KOPT-K1 (cell line): ENCODE measurements around the gene STRIP2.
"Not testable (repeated sequence)": the region's sequence is repeated elsewhere in the genome, so short reads cannot be mapped to it uniquely, and the experiment has no call there.

Source experiments
- H3K27ac ChIP-seq: fragments of 200-600 bp; sonication (generic); 2 replicates; pipeline ENCODE4 v1.5.1; 2016; ENCODE audit warnings: antibody characterized with exemption, mild to moderate bottlenecking, low read depth, low read length; ENCODE audit not compliant: poor library complexity, severe bottlenecking
- H3K36me3 ChIP-seq: fragments of 200-600 bp; sonication (generic); 2 replicates; pipeline ENCODE4 v1.5.1; 2017; ENCODE audit warnings: antibody characterized with exemption, mild to moderate bottlenecking, low read length, moderate library complexity; ENCODE audit not compliant: insufficient read depth
- H3K9me3 ChIP-seq: fragments of 200-600 bp; sonication (generic); 2 replicates; pipeline ENCODE4 v1.5.1; 2017; ENCODE audit warnings: antibody characterized with exemption, low read length, mild to moderate bottlenecking; ENCODE audit not compliant: insufficient read depth, poor library complexity, severe bottlenecking

Gene STRIP2

DNA sequence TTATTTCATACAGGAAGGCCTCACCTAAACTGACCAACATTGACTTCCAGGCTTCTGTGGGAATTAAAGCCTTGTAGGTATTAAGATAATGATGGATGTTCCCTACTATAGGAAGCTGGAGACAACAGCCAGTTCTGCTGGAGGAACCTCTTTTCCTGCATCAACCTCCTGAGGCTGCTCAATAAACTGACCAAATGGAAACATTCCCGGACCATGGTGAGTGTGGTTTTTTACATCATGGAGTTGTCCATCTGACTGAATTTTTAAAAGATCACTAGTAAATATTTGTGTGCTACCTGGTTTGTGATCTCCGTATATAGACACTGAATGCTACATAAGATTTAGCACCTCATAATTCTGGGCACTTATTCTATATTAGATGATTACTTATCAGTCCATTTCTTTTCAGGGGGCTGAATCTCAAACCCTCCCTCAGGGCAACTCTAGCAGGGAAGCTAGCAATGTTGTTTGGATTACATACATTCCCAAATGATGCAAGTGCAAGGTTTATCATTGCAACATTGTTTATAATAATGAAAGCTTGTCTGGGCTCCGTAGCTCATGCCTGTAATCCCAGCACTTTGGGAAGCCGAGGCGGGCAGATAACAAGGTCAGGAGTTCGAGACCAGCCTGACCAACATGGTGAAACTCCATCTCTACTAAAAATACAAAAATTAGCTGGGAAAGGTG is 46.6 kb downstream of the STRIP2 start:
- Histone ChIP-seq H3K27ac (no peak overlapping the region), H3K36me3 (no peaks in the 10 kb centered on the region)

DNA sequence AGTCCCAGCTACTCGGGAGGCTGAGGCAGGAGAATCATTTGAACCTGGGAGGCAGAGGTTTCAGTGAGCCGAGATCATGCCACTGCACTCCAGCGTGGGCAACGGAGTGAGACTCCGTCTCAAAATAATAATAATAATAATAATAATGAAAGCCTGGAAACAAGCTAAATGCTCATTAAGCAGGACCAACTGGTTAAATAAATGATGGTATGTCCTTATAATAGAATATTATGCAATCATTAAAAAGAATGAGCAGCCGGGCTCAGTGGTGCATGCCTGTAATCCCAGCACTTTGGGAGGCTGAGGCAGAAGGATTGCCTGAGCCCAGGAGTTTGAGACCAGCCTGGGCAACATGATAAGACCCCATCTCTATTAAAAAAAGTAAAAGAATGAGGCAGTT is 47.1 kb downstream of the STRIP2 start:
- not testable (repeated sequence) for H3K9me3 ChIP-seq, H3K36me3 ChIP-seq, H3K27ac ChIP-seq

More for the DNA sequence above, 46.6 kb downstream of the STRIP2 start:
- H3K9me3 ChIP-seq, result peaks cover 1% of the 10 kb centered on the region

DNA sequence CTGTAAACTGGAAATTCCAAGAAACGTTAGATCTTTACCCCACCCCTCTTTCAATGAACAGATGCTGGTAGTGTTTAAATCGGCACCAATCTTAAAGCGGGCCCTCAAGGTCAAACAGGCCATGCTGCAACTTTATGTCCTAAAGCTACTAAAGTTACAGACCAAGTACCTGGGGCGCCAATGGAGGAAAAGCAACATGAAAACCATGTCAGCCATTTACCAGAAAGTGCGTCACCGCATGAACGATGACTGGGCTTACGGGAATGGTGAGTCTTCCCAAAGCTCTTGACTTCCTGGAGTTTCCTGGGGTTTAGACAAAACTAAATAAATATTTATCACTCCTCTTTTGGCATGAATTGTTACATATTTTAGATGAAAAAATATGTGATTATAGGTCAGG is 48.5 kb downstream of the STRIP2 start:
- no peaks in the 10 kb centered on the region for H3K9me3 ChIP-seq
- H3K27ac ChIP-seq, result no peak overlapping the region
- H3K36me3 ChIP-seq, result no peaks in the 10 kb centered on the region

DNA sequence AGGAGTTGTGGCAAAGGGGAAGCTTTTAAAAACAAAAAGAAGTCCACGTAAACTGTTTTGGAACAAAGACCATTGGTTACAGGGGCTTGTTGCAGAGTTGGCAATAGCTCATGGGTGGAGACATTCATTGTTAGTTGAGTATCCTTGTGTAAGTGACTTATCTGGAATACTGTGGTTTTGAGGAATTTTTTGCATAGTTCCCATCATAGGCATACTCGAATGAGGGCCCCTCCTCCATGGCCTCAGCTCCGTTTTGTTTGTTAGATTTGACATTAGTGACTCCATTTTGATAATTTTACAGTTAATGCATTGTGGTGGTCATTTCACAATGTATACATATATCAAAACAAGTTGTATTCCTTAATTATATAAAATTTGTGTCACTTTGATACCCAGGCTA is 55.3 kb downstream of the STRIP2 start:
- no peaks in the 10 kb centered on the region for H3K9me3 ChIP-seq
- no peak overlapping the region for H3K27ac ChIP-seq
- no peaks in the 10 kb centered on the region for H3K36me3 ChIP-seq

DNA sequence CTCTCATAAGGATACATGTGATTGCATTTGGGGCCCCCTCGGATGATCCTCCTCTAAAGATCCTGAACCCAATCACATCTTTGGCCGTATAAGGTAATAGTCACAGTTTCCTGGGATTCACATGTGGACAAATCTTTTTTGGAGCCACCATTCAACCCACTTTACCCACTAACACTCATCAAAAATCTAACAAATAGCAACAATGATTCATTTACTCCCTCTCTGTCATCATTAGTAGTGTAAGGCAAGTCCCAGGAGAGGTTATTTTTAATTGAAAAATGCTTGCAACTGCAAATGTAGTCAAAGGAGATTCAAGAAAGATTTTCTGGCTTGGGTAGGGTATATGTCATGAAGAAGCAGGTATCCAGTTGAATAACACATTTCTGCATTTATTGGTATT is 58.2 kb downstream of the STRIP2 start:
- H3K9me3 ChIP-seq, result no peaks in the 10 kb centered on the region
- no peaks in the 10 kb centered on the region for H3K36me3 ChIP-seq
- H3K27ac ChIP-seq, result no peak overlapping the region

DNA sequence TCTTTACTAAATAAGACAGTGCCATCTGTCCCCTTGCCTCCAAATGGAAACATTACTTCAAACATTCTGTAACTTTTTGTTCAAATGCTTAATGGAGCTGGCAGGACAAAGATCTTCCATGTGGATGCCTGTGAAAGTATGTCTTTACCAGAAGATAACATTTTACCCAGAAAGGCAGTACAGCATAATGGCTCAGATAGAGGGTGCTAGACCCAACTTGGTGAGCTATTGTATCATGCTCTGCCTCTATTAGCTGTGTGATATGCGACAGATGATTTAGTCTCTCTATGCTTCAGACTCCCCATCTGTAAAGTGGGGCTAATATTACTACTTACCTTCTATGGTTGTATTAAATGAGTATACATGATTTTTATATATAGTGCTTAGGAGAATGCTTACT is 59.3 kb downstream of the STRIP2 start:
- Histone ChIP-seq H3K36me3 (no peaks in the 10 kb centered on the region), H3K27ac (no peak overlapping the region), H3K9me3 (no peaks in the 10 kb centered on the region)

DNA sequence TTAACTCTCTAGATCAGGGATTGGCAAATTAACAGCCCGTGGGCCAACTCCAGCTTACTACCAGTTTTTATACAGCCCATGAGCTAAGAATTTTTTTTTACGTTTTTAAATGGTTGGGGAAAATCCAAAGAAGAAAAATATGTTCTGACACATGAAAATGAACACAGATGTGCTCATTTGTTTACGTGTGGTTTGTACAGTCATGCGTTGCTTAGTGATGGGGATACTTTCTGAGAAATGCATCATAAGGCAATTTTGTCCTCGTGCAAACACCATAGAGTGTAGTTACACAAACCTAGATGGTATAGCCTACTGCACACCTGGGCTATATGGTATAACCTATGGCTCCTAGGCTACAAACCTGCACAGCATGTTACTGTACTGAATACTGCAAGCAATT is 59.8 kb downstream of the STRIP2 start:
- no peaks in the 10 kb centered on the region for H3K9me3 ChIP-seq
- H3K36me3 ChIP-seq, result no peaks in the 10 kb centered on the region
- H3K27ac ChIP-seq, result no peak overlapping the region

DNA sequence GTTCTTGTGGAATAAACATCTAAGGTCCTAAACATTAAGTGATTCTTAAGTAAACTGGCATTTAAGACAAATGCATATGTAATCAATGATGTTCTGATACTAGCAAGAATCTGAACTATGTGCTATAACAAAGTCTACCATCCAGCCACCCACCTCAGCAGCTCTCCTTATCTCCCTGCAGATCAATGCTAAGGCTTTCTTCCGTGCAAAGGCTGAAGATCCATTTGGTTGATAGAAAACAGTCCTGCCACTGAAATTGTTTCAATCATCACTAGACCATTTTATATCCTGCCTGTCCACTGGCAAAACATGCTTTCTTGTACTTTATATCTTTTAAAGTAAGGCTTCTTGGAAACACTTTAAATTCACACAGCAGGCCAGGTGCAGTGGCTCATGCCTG is 61.8 kb downstream of the STRIP2 start:
- Histone ChIP-seq H3K27ac (no peak overlapping the region), H3K9me3 (no peaks in the 10 kb centered on the region)

DNA sequence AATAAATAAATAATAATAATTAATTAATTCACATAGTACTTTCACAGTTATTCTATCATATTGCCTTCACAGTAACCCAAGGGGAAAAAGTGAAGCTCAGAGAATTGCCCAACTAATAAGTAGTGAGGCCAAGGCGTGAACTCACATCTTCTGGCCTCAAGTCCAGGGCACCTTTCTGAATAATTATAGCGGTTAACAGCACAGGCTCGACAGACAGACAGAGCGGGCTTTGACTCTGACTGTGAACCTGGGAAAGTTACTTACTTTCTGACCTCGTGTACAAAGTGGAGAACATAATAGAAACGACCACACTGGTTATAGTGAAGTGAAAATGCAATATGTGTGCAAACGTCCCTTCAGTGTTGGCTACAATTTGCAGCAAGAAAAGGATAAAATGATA is 62.4 kb downstream of the STRIP2 start:
- no peaks in the 10 kb centered on the region for H3K36me3 ChIP-seq

More for the DNA sequence above, 61.8 kb downstream of the STRIP2 start:
- H3K36me3 ChIP-seq, result no peaks in the 10 kb centered on the region

DNA sequence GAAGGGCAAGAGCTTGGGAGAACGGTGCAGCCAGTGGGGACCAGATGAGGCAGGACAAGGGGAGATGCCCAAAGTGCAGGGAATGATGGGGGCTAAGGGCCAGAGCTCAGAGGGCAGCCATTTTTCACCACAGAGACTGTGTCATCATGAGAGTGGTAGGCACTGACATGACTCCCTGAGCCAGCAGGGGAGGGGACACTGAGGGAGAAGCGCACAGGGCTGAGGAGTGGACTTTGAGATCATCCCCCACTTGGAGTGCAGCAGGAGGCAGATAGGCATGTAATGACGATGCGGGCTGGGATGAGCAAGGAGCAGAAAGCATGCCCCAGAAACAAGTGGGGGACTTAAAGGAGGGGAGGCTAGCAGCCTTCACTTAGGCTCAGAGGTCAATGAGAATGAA is 62.9 kb downstream of the STRIP2 start:
- Histone ChIP-seq H3K9me3 (no peaks in the 10 kb centered on the region), H3K27ac (no peak overlapping the region), H3K36me3 (no peaks in the 10 kb centered on the region)

More for the DNA sequence above, 62.4 kb downstream of the STRIP2 start:
- H3K9me3 ChIP-seq, result no peaks in the 10 kb centered on the region
- H3K27ac ChIP-seq, result no peak overlapping the region

DNA sequence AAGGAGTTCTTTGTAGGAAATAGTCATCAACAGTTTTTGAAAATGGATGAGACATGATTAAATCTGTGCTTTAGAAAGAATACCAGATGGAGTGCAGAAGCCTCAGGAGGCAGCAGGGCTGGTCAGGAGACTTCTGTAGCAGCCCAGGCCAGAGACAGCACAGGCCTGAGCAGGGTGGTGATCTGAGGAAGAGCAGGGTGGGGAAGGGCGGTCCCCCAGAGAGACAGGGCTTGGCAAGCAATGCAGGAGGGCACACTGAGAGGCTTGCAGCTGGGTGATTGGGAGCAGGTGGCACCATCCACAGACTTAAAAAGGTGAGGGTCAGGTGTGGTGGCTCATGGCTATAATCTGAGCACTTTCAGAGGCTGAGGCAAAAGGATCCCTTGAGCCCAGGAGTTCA is 63.8 kb downstream of the STRIP2 start:
- Histone ChIP-seq H3K36me3 (no peaks in the 10 kb centered on the region), H3K9me3 (no peaks in the 10 kb centered on the region), H3K27ac (no peak overlapping the region)

DNA sequence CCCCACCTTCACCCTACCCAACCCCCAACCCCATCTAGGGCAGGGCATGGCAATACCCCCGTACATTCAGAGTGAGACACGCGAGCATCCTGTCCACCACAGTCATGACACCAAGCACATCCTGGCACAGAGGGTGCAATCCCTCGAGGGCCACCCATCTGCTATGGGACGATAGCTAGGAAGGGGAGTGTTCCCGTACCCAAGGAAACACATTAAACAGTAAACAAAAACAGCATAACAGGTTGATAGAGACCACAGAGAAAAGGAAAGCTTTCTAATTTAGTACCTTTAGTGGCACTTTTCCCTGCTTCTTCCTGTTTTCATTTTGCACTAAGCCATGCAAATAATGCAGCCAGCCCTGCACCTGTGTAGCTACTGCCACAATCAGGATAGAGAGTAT is 65.8 kb downstream of the STRIP2 start:
- no peaks in the 10 kb centered on the region for H3K36me3 ChIP-seq
- no peak overlapping the region for H3K27ac ChIP-seq
- H3K9me3 ChIP-seq, result no peaks in the 10 kb centered on the region

DNA sequence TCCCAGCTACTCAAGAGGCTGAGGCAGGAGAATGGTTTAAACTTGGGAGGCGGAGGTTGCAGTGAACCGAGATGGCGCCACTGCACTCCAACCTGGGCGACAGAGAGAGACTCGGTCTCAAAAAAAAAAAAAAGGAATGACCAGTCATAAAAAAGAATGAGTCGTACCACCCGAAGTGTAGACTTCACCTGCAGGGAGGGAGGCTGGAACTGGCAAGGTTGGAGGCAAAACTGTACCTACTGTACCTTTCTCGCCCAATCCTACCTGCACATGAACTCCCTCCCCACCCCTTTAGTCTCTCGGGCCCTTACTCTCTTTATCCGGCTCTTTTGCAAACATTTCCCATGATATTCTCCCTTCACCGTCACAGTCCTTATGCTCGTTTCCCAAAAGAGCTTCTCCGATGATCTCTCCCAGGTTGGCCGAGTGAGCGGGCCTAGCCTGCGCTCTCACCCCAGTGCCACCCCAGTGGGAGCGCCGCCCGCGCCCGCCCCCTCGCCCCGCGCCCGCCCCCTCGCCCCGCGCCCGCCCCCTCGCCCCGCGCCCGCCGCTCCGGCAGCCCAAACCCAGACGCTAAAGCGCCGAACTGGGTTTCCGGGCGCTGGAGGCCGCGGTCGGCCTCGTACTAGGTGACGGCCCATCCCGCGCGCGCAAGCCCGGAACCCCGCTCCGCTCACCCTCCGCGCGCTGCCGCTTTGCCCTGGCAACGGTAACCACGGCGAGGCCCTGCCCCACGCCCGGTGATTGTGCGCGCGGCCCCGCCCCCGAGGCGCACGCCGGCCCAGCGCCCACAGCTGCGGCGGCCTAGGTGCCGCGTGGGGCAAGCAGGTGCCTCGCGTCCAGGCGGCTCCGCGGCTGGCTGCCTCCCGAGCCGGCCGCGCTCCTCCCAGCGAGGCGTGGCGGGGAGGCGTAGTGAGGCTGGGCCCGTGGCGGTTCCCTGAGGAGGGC is 67.8 kb downstream of the STRIP2 start, which contains the start of gene SMKR1:
SMKR1 (plus strand) TSS at position 772 of the 948 bp plus-strand sequence. CDS start 294 bp downstream, outside the sequence.
- Histone ChIP-seq H3K9me3 (no peaks in the 10 kb centered on the region), H3K36me3 (no peaks in the 10 kb centered on the region), H3K27ac (peak within 1 kb of the TSS; percentile 29)

DNA sequence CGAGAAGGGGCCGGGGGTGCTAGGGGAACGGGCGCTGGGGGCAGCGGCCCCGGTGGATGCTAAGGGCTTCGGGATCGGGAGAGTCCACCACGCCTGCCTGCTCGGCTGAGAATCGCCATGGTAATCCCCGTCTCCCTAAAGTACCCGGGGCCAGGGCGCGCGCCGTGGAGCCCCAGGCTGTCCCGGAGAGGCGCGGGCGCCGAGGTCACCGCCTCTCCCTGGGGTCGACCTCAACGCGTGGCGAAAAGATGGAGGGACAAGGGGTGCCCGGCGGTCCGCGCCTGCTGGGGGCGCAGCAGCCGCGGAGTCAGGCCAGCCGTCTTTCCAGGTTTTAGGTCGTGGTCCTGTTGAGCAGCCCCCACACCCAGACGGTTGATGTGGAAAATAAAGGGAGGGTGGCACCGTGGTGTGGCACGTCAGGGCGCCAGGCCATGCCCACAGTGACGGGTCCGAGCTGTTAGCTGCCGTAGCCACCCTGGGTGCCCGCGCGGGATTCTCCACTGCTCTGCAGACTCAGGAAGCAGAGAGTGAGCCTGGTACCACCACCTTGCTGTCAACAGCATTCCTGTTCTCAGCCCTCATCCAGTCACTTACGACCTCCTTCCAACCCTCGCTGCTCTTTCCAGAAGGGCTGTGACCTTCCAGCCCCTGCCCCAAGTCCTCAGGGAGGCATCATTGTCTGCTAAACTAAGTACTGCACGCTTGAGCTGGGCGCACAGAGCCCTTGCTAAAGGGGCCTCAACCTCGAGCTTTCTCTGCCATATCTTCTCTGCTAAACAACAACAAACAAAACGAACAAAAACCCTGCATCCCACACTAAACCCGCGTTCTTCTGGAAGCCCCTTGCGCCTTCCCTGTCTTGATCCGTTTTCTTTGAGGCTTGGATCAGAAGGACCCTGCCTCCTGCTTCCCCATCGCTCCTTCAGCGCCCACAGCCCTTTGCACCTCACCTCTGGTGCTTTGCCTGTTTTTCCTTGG is 68.8 kb downstream of the STRIP2 start:
- H3K27ac ChIP-seq, result no peak overlapping the region
- no peaks in the 10 kb centered on the region for H3K36me3 ChIP-seq
- H3K9me3 ChIP-seq, result no peaks in the 10 kb centered on the region

DNA sequence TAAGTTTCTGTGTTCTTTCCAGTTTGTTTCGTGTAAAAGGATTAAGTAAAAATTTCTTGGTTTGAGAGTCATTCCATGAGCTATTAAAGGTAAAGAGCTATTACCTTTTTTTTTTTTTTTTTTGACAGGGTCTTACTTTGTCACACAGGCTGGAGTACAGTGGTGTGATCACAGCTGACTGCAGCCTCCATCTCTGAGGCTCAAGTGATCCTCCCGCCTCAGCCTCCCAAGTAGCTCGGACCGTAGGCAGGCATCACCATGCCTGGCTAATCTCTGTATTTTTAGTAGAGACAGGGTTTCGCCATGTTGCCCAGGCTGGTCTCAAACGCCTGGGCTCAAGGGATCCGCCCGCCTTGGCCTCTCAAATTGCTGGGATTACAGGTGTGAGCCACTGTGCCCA is 69.5 kb downstream of the STRIP2 start:
- no peak overlapping the region for H3K27ac ChIP-seq
- H3K36me3 ChIP-seq, result no peaks in the 10 kb centered on the region

More for the DNA sequence above, 69.5 kb downstream of the STRIP2 start:
- no peaks in the 10 kb centered on the region for H3K9me3 ChIP-seq
